Activated CD4-positive, alpha-beta T cell treated with anti-CD3 and anti-CD28 coated beads, Interleukin-2, amount 50 U/mL, for 16 hours (primary cell): ENCODE measurements around the gene KRT72.

Experiments used
- DNase-seq: peaks from one replicate; pipeline ENCODE4 v3.0.0-alpha.2; 2020

The KRT72 gene

DNA sequence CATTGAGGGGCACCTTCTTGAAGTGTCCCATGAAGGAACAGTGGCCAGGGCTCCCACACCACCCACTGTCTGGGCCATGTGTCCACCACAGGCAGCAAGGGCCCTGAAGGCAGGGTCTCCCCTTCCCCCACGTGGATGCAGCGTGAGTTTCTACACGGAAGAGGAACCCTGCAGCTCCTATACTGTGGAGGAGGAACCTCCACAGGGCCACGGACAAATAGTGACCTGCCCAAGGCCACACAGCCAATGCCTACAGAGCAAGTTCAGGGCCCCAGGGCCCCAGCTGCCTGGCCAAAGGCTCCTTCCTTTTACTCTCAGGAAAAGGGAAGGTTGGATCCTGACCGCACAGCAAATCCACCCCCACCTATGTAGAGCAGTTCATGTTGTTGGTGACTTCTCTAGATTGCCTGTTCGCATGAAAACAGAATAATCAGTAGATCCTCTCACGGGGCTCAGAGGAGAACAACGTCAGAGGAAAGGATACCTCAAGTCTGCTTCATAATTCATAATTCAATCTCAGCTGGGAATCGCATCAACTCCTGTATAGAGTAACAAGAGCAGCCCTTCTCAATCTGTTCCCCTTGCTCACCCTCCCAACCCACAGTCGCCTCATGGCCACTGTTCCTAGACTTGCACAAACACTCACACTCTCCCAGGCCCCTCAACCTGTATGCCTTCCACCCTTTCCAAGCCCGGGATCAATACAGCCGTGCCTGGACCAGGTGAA is 28.2 kb upstream of the KRT72 start:
- DNase-seq = no peak

DNA sequence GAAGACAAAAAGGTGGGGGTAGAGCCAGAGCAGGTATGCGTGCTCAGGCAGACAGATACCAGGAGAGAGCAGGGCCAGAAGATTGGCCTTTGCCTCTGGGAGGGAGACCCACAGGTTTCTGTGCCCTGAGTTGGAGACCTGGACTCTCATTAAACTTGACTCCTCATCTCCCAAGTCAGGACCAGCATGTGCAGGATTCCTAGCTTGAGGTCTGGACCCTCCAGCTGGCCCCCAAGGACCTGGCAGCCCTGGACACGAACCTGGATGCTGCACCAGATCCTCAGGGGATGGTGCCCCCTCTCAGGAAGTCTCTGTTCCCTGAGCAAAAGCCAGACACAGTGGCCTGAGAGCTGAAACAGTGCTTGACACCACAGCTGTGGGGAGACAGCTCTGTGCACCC is 27.6 kb upstream of the KRT72 start:
- no peak for DNase-seq

DNA sequence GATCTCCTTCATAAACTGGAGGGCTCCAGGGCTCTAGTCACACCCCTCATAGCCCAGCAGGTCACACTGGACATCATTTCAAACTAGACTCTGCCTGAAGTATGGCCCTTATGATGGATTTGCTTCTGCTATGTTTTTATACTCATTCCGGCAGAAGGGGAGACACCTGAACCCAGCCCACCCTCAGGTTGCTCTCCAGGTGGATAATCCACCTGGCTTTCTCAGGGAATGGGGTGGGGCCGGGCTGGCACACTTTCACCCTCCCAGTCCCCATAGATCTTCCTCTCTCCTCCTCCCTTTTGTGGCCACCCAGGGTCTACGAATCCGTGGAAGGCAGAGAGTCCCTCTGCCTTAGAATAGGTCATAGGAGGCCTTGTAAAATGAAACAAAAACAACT is 26.8 kb upstream of the KRT72 start:
- DNase-seq = no peak

DNA sequence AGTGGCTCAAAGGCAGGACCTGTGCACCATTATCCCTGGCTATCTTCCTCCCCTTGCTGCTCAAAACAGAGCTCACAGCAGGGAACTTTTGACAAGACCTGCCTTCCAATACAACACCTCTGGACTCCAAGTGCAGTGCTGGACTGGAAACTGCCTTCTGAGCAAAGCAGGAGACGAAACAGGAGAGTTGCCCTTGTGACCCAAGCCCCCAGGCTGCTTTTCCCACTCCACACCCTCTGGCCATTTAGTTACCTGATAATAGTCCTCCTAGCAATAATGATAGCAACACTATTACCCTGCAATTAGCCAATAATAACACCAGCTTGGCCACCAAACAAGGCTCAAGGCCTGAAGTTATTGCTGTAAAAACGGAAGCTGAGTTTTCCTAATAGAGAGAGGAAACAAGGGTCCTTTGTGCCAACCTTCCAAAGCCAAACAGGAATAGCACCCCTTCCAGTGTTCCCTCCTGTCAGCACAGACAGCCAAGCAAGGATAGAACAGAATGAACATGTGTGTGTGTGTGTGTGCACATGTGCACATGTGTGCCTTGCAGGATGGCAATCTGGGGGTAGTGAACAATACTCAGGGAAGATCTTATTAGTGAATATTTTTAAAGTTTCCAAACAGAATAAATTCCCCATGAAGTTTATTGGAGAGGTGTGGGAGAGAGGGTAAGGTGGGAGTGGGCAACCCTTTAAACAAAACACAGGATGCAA is 26.3 kb upstream of the KRT72 start:
- no peak for DNase-seq

DNA sequence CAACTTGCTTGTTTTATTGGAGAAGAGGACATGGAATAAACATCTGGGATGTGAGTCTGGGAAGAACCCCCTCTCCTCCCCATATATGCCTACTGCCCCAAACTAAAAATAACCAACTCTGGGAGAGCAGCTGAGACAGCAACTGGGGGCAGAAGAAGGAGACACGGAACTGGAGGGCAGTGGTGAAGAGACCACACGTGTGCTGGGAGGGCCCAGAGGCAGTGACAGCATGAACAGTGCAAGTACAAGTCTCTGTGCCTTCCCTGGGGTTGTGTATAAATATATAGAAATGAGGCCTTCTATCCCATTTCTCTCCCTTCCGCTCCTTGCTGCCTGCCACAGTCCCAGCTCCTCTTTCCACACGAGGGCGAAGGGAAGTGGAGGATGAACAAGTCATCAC is 21.1 kb upstream of the KRT72 start:
- DNase-seq = no peak

DNA sequence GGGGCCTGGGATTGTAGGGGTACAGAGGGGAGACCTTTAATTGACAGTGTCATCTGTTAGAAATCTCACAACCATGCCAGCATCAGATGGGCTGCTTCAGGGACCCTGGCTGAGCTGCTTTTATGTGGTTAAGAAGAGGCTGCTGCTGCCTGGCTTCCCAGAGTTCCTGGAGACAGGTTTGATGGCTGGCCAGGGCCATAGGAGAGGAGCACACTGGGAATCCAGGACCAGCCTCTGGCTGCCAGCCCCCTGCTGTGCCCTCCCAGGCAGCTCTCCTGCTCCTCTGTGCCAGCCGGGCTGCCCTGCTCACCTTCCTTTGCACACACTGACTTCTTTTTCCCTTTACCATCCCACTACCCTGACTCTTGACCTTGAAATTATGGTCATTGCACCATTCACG is 17.6 kb upstream of the KRT72 start:
- no peak for DNase-seq

DNA sequence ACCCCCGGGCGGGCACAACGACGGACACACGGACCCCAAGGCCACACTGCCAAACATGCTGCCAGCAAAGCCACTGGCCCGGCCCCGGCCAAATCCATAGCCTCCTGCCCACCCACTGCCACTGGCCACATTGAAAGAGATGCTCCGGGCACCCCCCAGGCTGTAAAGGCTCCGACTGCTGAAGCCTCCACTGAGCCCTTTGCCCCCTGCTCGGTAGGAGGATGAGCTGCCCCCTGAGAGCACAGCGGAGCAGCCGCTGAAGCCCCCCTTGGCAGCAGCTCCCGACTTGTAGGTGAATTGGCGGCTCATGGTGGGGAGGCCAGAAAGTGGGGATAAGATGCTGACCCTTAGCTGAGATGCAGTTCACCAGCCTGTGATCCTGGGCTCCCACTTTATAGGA is 17.0 kb upstream of the KRT72 start, which contains the start of gene KRT73:
Gene KRT73 (minus strand): TSS at position 344 of the 400 bp plus-strand sequence. CDS start 35 bp downstream, at position 309.
- DNase-seq = no peak

DNA sequence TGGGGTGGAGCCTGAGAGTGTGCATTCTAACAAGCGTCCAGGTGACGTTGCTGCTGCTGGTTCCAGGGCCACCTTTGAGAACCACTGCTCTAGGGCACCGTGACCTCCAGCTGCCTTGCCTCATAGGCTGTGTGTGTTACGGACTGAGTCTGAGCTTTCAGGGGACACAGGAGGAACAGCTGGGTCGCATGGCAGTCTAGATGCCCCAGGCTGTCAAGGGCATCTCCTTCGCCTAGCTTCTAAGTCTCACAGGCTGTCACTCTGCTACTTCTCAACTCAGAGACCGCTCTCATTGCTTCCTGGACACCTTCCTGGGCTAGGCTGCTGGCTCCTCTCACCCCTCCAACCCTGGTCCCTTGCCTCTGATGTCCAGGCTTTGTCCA is 16.1 kb upstream of the KRT72 start:
- DNase-seq = no peak

DNA sequence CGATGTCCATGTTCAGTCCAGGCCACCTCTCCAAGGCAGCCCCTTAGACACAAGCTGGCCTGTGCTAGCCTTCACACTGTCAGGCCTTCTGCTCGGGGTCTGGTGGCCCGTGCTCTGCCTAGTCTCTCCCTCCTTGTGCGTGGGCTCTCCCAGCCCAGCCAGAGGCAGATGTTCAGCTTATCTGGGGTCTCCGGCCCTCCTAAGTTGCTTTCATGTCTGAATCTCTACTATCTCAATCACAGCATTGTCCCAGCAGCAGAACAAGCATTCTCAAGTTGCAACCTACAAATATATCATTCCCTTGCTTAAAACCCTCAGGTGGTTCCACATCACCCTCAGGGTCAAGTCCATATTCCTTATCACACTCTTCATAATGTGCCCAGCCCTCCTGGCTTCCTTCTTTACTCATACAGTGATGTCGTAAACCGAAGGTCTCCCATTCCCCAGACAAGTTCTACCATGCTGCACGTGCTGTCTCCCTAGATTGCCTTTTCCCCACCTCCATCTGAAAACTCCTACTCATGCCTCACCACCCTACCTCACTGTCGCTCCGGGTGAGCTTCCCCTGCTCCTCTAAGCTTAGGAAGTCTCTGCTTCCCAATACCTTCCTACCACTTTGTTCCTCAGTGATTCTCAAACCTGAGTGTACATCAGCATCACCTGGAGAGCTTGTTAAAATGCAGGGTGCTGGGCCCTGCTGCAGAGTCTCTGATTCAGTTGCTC is 15.6 kb upstream of the KRT72 start:
- DNase-seq = no peak

DNA sequence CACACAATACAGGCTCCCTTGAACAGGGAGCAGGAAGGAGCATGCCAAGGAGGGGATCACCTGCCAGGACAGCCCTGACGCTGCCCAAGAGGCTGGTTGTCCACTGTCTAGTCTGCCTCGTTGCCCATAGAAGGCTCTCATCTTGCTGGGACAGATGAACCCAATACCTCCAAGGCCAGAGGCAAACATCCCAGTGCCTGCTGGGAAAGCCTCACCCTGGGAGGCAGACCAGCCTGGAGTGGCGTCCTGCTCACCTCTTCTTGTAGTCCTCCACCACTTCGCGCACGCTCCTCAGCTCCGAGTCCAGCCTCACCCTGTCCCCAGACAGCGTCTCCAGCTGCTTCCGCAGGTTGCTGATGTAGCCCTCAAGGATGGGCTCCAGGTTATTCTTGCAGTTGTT is 14.6 kb upstream of the KRT72 start:
- DNase-seq = no peak

DNA sequence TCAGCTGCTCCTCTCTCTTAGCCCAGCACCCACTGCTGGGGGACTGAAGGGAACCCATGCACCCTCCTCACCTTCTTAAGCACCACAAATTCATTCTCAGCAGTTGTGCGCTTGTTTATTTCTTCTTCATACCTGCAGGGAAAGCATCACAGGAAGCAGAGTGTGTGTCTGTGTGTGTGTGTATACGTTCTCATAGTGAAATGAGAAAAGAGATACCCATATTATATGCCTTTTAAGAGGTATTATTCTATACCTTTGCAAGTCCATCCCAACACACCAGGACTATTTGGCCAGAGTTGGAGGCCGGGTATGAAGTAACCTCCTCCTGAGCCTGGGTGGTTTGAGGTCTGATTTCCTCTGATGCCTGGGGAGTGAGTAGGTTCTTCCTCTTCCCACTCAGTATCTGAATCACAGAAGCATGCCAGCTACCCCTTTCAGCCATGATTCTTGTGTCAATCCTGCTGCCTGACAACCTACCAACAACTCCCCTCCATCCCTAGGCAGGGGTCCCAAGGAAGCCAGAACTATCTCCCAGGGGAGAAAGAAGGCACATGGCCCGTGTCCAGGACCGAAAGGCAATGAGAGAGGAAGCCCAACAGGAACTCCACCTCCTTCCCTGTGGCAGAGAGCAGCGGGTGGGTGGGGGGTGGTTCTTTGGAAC is 14.1 kb upstream of the KRT72 start:
- no peak for DNase-seq

DNA sequence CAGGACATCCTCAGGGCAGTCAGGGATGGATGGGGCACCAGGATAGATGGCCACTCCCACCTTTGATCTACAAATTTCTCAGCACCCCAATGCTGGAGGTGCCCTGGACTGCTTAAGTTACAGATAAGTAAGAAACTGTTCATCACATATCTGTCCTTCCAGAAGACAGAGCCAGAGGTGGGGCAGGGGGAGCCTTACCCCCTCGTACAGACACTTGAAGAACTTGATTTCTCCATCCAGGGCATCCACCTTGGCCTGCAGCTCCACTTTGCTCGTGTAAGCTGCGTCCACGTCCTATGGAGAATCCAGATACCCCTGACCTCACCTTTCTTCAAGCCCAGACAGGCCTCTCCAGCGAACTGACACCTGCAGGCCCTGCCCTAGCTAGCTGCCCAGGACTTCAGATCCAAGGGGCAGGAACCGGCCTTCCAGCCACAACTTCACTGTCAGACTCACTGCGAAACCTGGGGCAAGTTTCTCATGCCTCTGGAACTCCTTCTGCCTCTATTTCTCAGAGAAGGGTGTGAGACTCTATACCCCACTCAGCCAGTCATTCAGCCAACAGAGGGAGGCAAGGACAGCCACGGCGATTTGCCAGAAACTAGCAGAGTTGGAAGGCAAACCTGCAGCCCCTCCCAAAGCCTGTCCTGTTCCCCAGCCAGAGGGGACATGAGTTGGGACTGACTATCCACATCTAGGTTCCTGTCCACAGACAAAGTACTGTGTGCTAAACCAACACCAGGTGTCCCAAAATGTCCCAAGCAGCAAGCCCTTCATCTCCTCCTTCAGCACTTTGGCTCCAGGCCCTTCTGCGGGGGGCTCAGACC is 13.3 kb upstream of the KRT72 start:
- DNase-seq = no peak

DNA sequence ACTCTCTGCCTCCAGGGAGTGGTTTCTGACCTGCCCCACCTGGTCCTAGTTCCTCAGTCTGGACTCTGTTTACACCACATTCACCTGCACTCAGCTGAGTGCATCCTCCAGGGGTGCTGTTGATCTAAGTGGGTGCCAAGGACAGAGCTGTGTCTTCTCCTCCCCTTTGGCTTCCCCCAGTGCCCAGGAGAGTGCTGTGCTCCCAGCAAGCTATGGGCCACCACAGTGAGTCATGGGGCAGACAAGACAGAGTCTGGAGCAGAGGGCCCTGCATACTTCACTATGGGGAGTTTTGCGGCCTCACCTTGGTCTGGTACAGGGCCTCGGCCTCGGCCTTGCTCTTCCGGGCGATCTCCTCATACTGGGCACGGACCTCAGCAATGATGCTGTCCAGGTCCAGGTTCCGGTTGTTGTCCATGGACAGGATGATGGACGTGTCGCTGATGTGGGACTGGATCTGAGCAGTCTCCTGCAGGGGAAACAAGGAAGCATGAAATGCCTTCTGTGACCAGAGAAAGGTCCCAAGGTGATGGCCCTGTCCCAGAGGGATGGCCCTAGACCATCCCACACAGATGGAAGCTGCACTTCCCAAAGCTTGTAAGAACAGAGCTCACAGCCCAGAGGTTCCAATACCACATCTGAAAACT is 12.2 kb upstream of the KRT72 start:
- DNase-seq = no peak

DNA sequence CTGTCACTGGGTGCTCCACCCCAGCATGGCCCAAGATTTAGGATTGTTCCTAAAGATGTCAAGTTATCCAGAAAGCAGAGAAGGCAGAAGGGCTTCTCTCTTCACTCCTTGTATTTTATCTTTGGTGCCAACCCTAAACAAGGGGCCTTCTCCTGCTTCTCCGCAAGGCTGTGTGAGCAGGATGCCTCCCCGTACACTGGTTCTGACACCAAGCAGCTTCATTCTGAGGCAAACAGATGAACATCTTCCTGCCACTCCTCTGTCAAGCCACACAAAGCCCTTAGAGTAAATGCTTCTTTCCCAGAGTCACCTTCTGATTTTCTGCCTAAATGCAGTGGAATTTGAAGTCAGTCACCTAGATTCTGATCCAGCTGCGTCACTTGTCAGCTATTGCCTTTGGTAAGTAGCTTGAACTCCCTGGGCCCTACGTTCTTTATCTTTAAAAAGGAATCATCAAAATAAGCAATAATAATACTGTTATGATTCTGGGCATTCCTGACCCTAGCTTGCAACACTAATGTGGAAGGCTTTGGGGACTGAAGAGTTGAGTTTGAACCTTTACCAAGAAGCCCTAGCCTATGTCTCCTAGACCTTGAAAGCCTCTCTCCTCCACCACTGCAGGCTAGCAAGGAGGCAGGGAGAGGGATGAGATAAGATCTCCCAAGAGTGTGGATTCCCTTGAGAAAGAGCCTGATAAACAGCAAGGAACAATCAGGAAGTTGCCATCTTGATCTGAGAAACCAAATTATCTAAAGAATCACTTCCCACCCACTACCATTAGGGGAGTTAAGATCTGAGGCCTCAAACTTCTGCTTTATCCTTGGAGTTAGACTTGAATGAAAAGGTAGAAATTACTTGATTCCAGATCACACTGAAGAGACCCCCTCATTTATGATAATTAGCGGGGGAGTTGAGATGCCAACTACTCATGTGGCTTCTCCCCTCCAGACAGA is 11.4 kb upstream of the KRT72 start:
- DNase-seq = no peak

DNA sequence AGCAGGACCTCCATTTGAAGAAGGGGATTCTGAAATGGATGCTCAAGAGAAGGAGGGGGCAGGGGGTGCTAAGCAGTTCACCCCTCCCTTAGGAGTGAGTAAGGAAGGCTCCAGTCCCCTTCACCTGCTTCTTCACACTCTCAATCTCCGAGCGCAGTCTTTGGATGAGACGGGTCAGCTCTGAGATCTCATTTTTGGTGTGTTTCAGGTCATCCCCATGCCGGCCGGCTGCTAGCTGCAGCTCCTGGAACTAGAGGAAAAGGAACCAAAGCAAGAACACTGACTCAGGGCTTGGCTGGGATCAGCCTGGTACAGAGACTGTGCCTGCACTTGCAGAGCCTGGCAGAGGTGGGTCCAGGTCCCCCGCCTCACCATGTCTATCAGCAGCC is 9.8 kb upstream of the KRT72 start:
- DNase-seq = no peak

DNA sequence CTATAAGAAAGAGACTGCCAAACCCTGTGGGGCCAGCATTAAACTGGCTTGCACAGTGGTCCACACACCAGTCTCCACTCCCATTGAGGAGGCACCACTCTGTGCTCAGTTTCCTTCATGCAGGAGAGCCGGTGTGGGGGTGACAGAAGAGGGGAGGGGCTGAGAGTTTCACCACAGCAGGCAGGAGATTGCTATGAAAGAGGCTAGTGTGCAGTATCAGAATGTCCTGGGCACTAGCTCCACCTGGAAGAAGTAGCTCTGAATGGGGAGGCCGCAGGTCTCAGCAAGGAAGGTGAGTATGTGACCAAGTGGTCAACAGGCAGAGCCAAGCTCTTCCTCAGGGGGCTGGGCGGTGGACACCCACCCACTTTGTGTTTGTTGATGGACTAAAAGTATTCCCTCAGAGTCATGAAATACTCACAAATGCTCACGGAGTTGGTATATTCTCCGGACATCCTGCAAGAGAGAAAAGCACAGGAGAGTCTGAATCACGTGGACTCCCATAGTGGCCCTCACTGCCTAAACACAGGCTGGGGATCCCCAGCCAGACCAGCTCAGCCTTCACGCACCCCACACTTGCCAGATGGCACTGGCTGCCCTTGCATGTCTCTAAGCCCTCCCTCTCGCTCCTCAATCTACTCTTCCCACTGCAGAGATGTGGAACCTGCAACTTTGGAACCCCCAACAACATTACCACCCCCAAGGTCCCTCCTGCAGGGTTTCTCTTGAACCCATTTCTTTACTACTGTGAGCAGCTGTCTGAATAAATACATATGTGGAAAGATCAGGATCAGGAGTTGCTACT is 7.8 kb upstream of the KRT72 start:
- no peak for DNase-seq

DNA sequence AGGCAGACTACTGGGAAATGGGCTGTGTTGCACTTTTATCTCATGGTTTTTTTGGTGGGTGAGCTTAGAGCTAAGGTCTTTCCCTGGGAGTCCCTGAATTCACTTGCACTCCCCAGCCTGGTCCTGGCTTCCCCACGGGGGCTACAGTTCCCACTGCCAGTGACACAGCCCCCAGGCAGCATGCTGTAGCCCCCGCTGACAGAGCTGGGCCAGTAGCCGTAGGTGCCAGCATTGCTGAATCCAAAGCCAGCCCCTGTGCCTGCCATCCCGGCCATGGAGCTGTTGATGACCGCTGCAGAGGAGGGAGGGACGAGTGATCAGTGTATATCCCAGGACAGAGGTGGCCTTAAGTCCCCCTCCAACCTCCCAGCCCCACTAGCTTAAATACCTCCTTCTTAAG is 6.9 kb upstream of the KRT72 start:
- no peak for DNase-seq

DNA sequence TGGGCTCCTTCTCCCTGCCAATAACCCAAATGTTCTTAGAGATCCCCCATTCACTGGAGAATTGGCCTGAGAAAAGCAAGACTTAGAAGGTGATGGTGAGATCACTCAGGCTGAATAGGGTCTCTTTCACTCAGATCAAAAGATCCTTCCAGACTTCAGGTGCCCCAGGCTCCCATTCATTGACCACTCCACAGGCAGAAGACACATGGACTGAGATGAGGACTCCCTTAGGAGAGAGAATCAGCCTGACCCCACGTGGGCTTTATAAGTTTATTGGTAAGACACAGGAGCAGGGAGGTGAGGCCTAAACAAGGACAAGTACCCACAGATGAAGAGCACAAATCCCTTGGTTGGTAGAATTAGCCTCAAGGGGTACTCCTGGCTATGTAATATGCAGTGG is 6.1 kb upstream of the KRT72 start:
- DNase-seq = no peak

DNA sequence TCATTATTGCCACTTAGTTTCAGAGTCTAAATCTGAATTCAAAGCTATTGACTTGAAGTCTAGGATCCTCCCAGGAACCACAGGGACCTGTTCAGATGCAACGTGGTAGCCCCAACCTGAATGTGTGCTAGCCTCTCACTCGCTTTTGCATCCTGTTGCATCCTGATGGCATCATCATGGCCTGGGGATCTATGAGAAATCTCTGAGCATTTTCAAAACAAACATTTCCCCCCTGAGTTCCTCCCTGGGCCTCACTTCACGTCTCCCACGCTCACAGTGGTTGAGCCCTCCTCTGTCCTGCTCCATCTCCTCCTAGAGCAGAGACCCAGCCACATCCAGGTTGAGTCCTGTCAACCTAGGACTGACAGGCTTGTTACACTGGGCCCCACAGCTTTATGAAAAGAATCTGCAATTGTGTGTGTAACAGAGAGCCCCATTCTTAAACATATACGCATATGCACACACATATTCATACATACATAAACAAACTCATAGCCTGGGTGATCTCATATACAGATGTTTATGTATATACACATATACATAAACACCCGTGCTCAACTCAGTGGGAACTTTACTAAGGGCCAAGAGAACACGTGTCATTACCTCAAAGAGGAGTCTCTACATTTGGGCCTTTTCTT is 5.4 kb upstream of the KRT72 start:
- no peak for DNase-seq

DNA sequence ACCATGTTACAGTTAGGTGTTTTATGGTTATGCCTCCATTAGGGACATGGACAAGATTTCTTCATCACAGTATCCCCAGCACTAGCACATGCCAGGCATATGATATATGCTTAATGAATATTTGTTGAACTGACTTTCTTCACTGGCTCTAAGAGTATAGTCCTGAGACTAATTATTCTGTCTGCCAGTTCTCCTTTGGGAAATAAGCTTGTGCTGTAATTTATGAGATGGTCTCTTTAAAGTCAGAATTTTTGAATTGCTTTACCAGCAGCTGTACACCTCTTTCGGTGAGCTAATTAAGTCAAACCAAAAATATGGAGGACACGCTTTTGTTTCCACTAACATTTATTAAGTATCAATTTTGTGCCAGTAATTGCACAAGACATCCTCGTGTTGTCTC is 4.8 kb upstream of the KRT72 start:
- no peak for DNase-seq
